IPS DF 4.7 (cell line): ENCODE results near the gene STARD9.
"Not testable (repeated sequence)": the region's sequence is repeated elsewhere in the genome, so short reads cannot be mapped to it uniquely, and the experiment has no call there.

Source experiments
- DNase-seq: peaks from one replicate; pipeline ENCODE4 v3.0.0-alpha.2; 2013; ENCODE audit warnings: low spot score; ENCODE audit errors: extremely low read depth

STARD9 gene

GRCh38 chr15:42623951-42624350 lies 48.5 kb downstream of the STARD9 start:
- no peak for DNase-seq

GRCh38 chr15:42627485-42627884 lies 52.1 kb downstream of the STARD9 start:
- no peak for DNase-seq

GRCh38 chr15:42628761-42629160 lies 53.4 kb downstream of the STARD9 start:
- DNase-seq = no peak

- DNase-seq = no peak
Measured at GRCh38 chr15:42632105-42632675, 56.8 kb downstream of the STARD9 start.

GRCh38 chr15:42640109-42640508 lies 64.7 kb downstream of the STARD9 start:
- DNase-seq = no peak

GRCh38 chr15:42650208-42651066 lies 75.0 kb downstream of the STARD9 start:
- peak; percentile 19 for DNase-seq

GRCh38 chr15:42665827-42666226 lies 90.4 kb downstream of the STARD9 start:
- no peak for DNase-seq

- DNase-seq = no peak
Measured at GRCh38 chr15:42667855-42668254, 92.4 kb downstream of the STARD9 start.

GRCh38 chr15:42670451-42670850 lies 95.0 kb downstream of the STARD9 start:
- no peak for DNase-seq

GRCh38 chr15:42672444-42672843 lies 97.0 kb downstream of the STARD9 start:
- DNase-seq = no peak

GRCh38 chr15:42674472-42674871 lies 99.1 kb downstream of the STARD9 start:
- DNase-seq = no peak

GRCh38 chr15:42675021-42675420 lies 99.6 kb downstream of the STARD9 start:
- no peak for DNase-seq

GRCh38 chr15:42679285-42680141 lies 104.1 kb downstream of the STARD9 start:
- no peak for DNase-seq

GRCh38 chr15:42680142-42680482 lies 104.7 kb downstream of the STARD9 start:
- DNase-seq = not testable (repeated sequence)

GRCh38 chr15:42681119-42681518 lies 105.7 kb downstream of the STARD9 start:
- no peak for DNase-seq

- DNase-seq = no peak
Measured at GRCh38 chr15:42686281-42686680, 110.9 kb downstream of the STARD9 start.

- DNase-seq = no peak
Measured at GRCh38 chr15:42687740-42688139, 112.3 kb downstream of the STARD9 start.

- DNase-seq = no peak
Measured at GRCh38 chr15:42688301-42688700, 112.9 kb downstream of the STARD9 start.

GRCh38 chr15:42691308-42691707 lies 115.9 kb downstream of the STARD9 start:
- DNase-seq = no peak

GRCh38 chr15:42691770-42692169 lies 116.4 kb downstream of the STARD9 start:
- no peak for DNase-seq

GRCh38 chr15:42692536-42692935 lies 117.1 kb downstream of the STARD9 start:
- no peak for DNase-seq

- DNase-seq = no peak
Measured at GRCh38 chr15:42692997-42693396, 117.6 kb downstream of the STARD9 start.
